DOHH2 (cell line): ENCODE results near the gene GRIA1.

Experiments
- CTCF ChIP-seq: fragments of 200-600 bp; sonication (generic); IDR thresholded peaks from one replicate; pipeline ENCODE4 v1.5.1; 2014; ENCODE audit warnings: antibody characterized with exemption, mild to moderate bottlenecking, low read depth, low read length; ENCODE audit not compliant: poor library complexity, severe bottlenecking
- EZH2phosphoT487 ChIP-seq: fragments of 200-600 bp; sonication (generic); IDR thresholded peaks from 2 replicates; pipeline ENCODE4 v1.6.1; 2017; ENCODE audit warnings: borderline replicate concordance, mild to moderate bottlenecking, antibody characterized with exemption, low read length, moderate library complexity, mixed read lengths

DNA sequence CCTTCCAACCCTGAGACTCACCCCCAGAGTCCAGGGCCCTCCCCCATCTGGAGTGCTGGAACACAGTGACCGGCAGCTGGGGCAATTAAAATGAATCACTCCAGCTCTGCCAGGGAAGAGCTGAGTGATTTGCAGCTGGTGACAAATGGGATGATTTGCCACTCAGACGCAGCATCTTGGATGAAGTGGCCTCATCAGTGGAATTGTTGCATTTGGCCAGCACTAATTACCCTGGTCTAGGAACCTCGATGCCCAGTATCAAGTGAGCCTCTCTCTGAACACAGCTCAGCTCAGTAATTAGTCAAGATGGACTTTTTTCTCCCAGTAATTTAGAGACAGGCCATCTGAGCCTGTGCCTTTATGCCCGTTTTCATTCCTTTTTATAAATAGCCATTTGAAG is 259.5 kb downstream of the GRIA1 start:
- TF ChIP-seq CTCF (no peak), EZH2phosphoT487 (no peak)
